IPS-18c (cell line): ENCODE data around the gene OSGIN1.
A peak's percentile ranks its signal among the peaks of the same experiment; 100 is the strongest.

ENCODE experiments used
- H3K4me3 ChIP-seq: 2 replicates; pipeline ENCODE4 v1.7.0; 2013; ENCODE audit warnings: low read depth, mild to moderate bottlenecking, low read length, moderate library complexity; ENCODE audit not compliant: insufficient read depth
- H3K9me3 ChIP-seq: one replicate; pipeline ENCODE4 v1.6.1; 2013; ENCODE audit warnings: mild to moderate bottlenecking, low read length, moderate library complexity; ENCODE audit not compliant: control insufficient read depth, insufficient read depth

The OSGIN1 gene

GRCh38 chr16:83952940-83953795 lies at the start of gene OSGIN1:
TSS of gene OSGIN1 (plus strand) at chr16:83953240. CDS start at chr16:83957672, 4,432 bp downstream.
- Histone ChIP-seq H3K9me3 (no peaks in the 10 kb centered on the region), H3K4me3 (peak within 1 kb of the TSS; percentile 15; the same call in 1 of the 2 replicates)

DNA sequence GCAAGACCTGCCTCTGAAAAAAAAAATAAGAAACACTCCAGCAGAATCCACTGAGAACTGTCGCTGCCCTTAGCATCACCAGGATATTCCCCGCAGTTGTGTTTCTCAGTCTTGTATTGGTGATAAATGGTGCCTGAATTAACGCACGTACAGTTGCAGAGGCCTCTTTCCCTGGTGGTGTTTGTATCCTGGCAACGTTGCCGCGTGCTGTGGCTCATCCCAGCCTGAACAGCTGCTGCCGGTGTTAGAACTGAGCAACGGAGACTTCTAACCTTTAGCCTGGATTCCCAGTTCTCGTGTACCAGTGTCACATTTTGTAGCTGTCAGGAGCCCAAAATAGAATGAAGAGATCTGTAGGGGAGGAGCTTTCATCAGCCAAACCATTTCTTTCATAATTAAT lies 49.3 kb upstream of the OSGIN1 start:
- H3K4me3 ChIP-seq: no peak overlapping the region

DNA sequence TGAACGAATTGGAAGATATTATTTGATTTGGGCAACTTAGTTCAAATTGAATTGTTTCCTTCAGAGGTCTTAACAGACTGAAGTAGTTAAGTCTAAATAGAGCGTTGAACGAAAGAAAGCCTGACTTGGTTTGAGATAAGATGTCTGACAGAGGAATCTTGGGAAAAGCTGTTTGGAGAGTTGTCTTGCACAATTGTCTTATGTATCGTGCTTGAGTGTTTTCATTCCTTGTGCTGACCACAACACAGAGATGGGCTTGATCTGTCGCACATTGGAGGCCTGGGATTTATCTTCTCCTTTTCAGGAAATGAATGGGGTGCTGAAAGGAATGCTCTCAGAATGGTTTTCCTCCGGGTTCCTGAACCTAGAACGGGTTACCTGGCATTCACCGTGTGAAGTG lies 46.4 kb upstream of the OSGIN1 start:
- Histone ChIP-seq H3K9me3 (no peaks in the 10 kb centered on the region), H3K4me3 (no peak overlapping the region)

More for the DNA sequence above, 49.3 kb upstream of the OSGIN1 start:
- H3K9me3 ChIP-seq: no peaks in the 10 kb centered on the region

- Histone ChIP-seq H3K4me3 (no peak overlapping the region), H3K9me3 (no peaks in the 10 kb centered on the region)
Observed at GRCh38 chr16:83907111-83907510, 45.9 kb upstream of the OSGIN1 start.

DNA sequence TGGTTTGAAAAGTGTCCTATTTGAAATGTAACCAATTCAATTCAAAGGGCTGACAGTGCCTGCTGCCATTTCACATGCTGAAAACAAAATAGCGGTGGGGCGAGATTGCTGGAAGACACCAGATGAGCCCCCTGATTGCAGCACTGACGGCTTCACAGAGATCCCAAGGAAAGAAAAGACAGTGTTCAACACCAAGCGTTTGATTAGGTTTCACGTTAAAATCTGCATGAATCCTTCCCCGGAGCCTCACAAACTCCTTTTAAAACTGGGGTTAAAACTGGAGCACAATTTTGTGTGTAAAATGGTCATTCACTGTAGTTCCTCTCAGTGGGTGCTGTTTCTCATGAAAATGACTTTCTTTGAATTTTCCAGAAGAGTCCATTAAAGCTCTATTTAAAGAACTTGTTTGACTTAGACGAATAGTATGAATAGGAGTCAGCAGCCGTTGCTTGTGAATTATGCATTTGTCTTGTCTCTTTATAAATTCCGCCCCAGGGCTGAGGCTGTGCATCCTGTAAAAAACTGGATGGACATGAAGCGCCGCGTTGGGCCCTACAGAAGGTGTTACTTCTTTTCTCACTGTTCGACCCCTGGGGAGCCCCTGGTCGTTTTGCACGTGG lies 45.3 kb upstream of the OSGIN1 start:
- Histone ChIP-seq H3K9me3 (no peaks in the 10 kb centered on the region), H3K4me3 (no peak overlapping the region)

DNA sequence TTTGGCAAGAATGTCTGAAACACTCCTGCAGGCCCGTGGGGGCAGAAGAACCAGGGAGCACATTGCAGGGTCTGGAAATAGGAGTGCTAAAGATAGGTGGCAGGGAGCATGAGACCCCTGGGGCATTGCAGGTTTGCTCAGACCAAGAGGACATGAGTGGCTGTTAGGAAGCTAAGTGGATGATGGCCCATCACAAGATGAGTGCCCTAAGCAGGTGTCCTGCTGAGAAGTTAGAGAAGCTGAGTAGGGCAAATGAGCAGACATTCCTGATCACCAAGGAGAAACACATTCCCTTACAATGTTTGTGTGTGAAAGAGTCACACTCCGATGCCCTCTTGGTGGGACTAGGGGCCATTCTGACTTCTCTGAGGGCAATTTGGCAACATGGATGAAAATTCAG lies 44.2 kb upstream of the OSGIN1 start:
- H3K4me3 ChIP-seq: no peak overlapping the region
- no peaks in the 10 kb centered on the region for H3K9me3 ChIP-seq

GRCh38 chr16:83911290-83911689 lies 41.8 kb upstream of the OSGIN1 start:
- no peaks in the 10 kb centered on the region for H3K9me3 ChIP-seq
- no peak overlapping the region for H3K4me3 ChIP-seq

- Histone ChIP-seq H3K9me3 (no peaks in the 10 kb centered on the region), H3K4me3 (no peak overlapping the region)
Observed at GRCh38 chr16:83912519-83913244, 40.4 kb upstream of the OSGIN1 start.

GRCh38 chr16:83913245-83913633 lies 39.8 kb upstream of the OSGIN1 start:
- no peak overlapping the region for H3K4me3 ChIP-seq
- H3K9me3 ChIP-seq: no peaks in the 10 kb centered on the region

DNA sequence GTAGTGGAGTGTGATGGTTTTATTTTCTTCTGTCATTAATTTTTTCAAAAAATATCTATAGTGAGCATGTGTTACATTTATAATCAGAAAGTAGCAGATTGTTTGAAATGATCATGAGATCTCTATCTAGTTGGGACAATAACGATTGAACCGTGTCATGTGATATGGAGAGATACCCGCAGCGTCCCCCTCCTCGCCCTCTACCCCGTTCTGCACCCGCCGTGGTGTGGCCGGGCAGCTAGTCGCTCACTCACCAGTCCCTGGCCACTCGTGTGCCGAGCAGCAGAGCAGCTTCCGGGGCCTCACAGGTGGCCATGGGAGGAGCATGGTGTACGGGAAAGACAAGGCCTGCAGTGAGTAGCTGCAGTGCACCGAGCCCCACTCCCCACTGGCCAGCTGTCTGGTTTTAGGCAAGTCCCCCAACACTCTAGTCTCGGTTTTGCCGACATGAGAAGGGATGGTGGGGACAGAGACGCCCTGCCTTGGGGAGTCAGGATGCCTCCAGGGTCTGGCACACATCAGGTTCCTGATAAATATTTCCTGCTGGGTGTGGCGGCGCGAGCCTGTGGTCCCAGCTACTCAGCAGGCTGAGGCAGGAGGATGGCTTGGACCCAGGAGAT lies 38.8 kb upstream of the OSGIN1 start:
- H3K4me3 ChIP-seq: no peak overlapping the region
- no peaks in the 10 kb centered on the region for H3K9me3 ChIP-seq

DNA sequence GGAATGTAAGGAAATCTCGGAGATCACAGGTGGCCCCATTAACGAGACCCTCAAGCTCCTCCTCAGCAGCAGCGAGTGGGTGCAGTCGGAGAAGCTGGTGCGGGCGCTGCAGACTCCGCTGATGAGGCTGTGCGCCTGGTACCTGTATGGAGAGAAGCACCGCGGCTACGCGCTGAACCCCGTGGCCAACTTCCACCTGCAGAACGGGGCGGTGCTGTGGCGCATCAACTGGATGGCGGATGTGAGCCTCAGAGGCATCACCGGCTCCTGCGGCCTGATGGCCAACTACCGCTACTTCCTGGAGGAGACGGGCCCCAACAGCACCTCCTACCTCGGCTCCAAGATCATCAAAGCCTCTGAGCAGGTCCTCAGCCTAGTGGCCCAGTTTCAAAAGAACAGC lies 38.0 kb upstream of the OSGIN1 start:
- Histone ChIP-seq H3K9me3 (no peaks in the 10 kb centered on the region), H3K4me3 (no peak overlapping the region)

DNA sequence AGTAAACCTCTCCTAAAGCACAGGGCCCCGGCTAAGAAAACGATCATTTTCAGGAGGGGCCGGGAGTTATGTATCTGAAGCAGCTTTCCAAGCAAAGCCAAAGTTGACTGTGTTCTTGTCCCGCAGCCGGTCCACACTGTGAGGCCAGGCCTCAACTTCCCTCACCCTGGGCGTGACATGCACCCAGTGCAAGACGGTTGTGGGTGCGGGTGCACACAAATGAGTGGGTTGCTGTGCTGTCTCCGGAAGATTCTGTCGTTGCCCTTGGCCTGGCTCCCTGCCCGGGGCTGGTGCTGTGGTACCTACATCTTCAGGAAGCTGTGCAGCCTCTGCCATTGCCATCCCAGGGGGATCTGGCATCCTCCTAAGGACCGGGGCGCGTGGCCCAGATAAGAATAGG lies 37.5 kb upstream of the OSGIN1 start:
- Histone ChIP-seq H3K9me3 (no peaks in the 10 kb centered on the region), H3K4me3 (no peak overlapping the region)

- Histone ChIP-seq H3K4me3 (no peak overlapping the region), H3K9me3 (no peaks in the 10 kb centered on the region)
Observed at GRCh38 chr16:83917152-83918120, 35.6 kb upstream of the OSGIN1 start.

DNA sequence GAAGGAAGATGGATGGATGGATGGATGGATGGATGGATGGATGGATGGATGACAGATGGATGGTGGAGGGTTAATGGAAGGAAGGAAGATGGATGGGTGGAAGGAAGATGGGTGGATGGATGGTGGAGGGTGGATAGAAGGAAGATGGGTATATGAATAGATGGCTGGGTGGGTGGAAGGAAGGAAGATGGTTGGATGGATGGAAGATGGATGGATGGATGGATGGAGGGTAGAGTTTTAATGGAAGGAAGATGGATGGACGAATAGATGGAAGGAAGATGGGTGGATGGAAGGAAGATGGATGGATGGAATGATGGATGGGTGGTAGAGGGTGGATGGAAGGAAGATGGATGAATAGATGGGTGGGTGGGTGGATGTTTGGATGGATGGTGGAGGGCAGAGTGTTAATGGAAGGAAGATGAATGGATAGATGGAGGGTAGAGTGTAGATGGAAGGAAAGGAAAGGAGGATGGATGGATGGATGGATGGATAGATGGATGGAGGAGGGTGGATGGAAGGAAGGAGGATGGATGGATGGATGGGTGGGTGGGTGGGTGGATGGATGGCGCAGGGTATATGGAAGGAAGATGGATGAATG lies 32.0 kb upstream of the OSGIN1 start:
- no peaks in the 10 kb centered on the region for H3K9me3 ChIP-seq
- H3K4me3 ChIP-seq: no peak overlapping the region

DNA sequence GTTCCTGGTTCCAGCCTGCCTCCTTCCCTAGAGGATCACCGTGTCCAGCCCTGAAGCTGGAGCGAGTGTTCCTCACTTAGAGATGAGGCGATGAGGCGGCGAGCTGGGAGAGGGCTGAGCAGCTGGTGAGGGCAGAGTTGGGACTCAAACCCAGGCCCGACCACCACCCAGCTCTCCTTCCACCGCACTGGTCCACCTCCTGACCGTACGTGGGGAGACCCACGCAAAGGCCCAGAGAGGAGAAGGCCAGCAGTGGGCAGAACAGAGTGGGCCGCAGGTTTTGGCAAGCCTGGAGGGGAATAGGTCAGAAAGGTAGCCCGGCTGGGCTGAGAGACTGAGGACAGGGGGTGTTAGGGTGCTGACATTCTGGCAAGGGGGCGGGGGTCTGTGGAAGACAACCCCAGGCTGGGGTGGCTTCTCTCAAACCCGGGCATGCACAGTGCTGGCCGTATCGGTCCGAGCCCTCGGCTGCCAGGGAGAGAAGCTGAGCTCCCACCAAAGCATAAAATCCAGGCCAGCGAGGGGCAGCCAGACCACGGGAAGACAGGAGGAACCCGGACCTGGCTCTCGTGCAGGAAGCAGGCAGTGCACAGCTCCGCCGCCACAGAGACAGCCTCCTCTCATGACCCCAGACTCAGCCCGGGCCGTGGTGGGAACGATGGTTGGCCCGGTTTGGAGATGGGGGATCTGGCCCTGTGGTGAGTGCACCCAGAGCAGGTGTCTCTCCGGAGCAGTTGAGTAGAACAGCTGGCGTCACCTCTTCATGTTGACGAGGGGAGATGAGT lies 29.3 kb upstream of the OSGIN1 start:
- H3K9me3 ChIP-seq: no peaks in the 10 kb centered on the region
- H3K4me3 ChIP-seq: no peak overlapping the region

DNA sequence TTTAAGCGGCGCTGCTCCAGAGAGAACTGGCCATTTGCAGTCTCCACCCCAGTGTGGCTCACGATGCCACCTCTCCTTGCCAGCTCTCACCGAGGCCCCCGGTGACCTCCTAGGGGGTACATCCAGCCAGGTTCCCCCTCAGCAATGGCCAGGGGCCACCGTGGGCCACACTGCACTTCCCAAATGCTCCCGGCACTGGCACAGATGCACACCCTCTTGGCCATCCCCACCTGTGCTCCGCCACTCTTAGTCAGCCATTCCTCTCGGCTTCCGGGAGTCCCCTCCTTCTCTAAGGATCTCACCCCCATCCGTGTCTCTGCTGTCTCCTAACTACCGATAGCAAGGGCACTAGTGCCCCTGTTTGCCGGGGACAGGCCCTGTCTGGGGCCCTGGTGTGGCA lies 28.4 kb upstream of the OSGIN1 start:
- H3K9me3 ChIP-seq: no peaks in the 10 kb centered on the region
- H3K4me3 ChIP-seq: no peak overlapping the region
